Large intestine (tissue), 3 donors: ENCODE measurements around the gene PRKACA. TPM values are rescaled to one million over a fixed set of nuclear protein-coding genes. Genes with fewer than 3 reads are reported as not detected.

ENCODE experiments used
- DNase-seq, 2 donors: peaks; one replicate each; pipeline versions ENCODE4 v3.0.0 to v3.0.0-alpha.2; 2013
- H3K27ac ChIP-seq: one replicate; pipeline ENCODE4 v1.5.1; 2013; ENCODE audit warnings: low read length
- H3K27me3 ChIP-seq: 2 replicates; pipeline ENCODE4 v1.6.1; 2013; ENCODE audit warnings: low read length; ENCODE audit not compliant: control insufficient read depth, insufficient read depth
- H3K36me3 ChIP-seq: 2 replicates; pipeline ENCODE4 v1.6.1; 2013; ENCODE audit warnings: low read length; ENCODE audit not compliant: control insufficient read depth, insufficient read depth
- H3K4me1 ChIP-seq: one replicate; pipeline ENCODE4 v1.6.1; 2013; ENCODE audit warnings: low read length; ENCODE audit not compliant: control insufficient read depth, insufficient read depth
- H3K4me3 ChIP-seq: one replicate; pipeline ENCODE4 v1.5.1; 2013; ENCODE audit warnings: low read length
- H3K9me3 ChIP-seq: one replicate; pipeline ENCODE4 v1.6.1; 2013; ENCODE audit warnings: mild to moderate bottlenecking, low read depth, low read length, moderate library complexity; ENCODE audit not compliant: control insufficient read depth
- WGBS: methylation state at CpG from one replicate; pipeline ENCODE4 v1.1.5; 2013; ENCODE audit warnings: low lambda C conversion rate; ENCODE audit not compliant: insufficient coverage; 5-methylcytosine and 5-hydroxymethylcytosine counted together
- polyA plus RNA-seq: library from polyadenylated mRNA; unstranded; fragments of 120-200 nt; gene quantifications from one replicate; pipeline ENCODE4 v1.2.1, GENCODE V29; 2013

Gene PRKACA
- polyA plus RNA-seq, 1 donor: 66.7 TPM

DNA sequence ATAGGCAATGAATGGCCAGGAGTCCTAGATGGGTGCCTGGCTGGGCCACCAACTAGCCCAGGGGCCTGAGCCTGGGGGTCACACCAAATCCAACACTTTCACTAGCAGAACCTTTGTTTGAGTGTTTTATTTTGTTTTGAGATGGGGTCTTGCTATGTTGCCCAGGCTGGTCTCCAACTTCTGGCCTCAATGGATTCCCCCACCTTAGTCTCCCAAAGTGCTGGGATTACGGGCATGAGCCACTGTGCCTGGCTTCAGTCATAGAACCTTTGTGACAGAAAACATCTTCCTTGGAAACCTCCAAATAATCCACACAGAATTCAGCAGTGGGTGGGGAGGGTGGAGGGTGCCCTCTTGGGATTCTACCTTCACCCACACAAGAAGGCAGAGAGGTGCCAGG, 6.1 kb downstream of the PRKACA start:
- H3K4me3 ChIP-seq: no peak overlapping the region
- H3K36me3 ChIP-seq: peaks cover 15% of the 10 kb centered on the region
- no peak for DNase-seq
- H3K27ac ChIP-seq: no peak overlapping the region
- H3K9me3 ChIP-seq: no peaks in the 10 kb centered on the region
- no peaks in the 10 kb centered on the region for H3K27me3 ChIP-seq
- no CpG with 5 or more reads among the region's 1 CpG for WGBS
- H3K4me1 ChIP-seq: peaks cover 13% of the 10 kb centered on the region

DNA sequence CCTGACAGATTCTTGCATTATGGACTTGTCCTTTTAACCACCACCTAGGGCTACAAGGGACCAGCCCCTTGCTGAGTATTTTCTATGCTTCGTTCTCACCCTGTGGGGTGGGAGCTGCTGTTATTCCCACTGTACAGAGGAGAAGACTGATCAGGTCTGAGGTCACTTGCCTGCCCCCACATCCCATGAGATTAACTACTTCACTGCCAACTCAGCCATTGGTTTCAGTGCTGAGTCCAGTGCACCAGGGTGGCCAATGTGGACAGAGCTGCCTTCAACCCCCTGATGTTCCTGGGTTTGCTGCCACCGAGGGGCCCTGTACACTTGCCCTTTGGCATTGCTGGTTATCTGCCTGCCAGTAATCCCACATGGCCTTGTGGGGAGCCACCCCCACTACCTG, 6.9 kb downstream of the PRKACA start:
- Histone ChIP-seq H3K4me3 (no peak overlapping the region), H3K27me3 (no peaks in the 10 kb centered on the region), H3K36me3 (peaks cover 21% of the 10 kb centered on the region), H3K9me3 (no peaks in the 10 kb centered on the region), H3K4me1 (peaks cover 13% of the 10 kb centered on the region), H3K27ac (no peak overlapping the region)
- DNase-seq: no peak
- WGBS: no CpG with 5 or more reads among the region's 2 CpGs

DNA sequence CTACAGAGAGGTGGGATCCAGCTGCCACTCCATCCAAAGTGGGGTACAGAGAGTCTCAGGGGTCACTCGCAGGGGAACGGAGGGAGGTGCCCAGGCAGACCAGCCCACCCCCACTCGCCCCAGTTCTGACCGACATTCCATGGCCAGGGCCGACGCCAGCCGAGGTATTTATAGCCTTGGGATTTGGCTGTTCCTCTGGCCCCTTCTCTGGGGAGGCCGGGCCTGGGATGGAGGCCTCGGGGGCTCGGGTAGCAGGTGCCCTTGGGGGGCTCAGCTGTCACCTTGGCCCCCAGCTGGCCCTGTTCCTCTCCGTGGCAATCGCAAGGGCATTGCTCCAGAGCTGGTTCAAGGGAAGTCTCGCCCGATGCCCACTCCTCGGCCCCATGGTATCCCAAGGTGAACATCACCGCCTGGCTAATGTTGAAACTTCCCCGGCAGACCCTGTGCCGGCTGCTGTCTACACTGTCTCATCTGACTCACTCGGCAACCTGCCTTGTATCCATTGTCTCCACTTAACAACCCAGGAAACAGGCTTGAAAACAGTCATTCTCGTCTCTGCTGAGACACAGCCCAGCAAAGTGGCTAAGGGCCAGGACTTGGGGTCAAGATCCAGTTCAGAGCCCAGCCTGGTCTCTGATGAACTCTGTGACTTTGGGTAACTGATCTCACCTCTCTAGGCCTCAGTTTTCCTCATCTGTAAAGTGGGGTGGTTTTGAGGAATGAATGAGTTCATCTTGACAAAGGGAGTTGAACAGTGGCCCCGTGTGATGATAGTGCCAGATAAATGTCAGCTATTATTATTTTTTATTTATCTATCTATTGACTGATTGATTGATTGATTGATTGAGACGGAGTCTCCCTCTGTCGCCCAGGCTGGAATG, 9.7 kb downstream of the PRKACA start:
- no CpG with 5 or more reads among the region's 23 CpGs for WGBS
- no peak overlapping the region for H3K27ac ChIP-seq
- no peaks in the 10 kb centered on the region for H3K27me3 ChIP-seq
- H3K36me3 ChIP-seq: peaks cover 31% of the 10 kb centered on the region
- no peak for DNase-seq
- H3K4me3 ChIP-seq: no peak overlapping the region
- H3K9me3 ChIP-seq: no peaks in the 10 kb centered on the region
- peaks cover 7% of the 10 kb centered on the region for H3K4me1 ChIP-seq

DNA sequence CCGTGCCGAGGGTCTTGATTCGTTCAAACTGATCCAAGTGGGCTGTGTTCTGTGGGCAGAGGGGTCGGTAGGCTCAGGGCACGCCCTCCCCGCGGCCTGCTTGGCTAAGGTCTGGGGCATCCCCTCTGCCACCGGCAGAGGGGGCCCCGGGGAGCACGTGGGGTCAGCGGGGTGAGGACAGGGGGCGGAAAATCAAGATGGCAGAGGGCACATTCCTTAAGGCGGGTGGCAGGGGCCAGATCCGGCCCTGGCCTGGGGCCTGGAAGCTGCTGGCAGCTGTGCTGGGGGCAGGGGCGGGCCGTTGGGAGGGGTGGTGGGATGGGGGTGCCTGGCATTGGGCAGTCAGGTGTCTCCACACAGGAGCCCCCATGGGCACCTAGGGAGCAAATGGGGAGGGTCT, 10.7 kb downstream of the PRKACA start:
- no peaks in the 10 kb centered on the region for H3K27me3 ChIP-seq
- no peaks in the 10 kb centered on the region for H3K9me3 ChIP-seq
- DNase-seq: no peak
- H3K4me3 ChIP-seq: no peak overlapping the region
- no peaks in the 10 kb centered on the region for H3K4me1 ChIP-seq
- peaks cover 39% of the 10 kb centered on the region for H3K36me3 ChIP-seq
- no CpG with 5 or more reads among the region's 16 CpGs for WGBS
- no peak overlapping the region for H3K27ac ChIP-seq

DNA sequence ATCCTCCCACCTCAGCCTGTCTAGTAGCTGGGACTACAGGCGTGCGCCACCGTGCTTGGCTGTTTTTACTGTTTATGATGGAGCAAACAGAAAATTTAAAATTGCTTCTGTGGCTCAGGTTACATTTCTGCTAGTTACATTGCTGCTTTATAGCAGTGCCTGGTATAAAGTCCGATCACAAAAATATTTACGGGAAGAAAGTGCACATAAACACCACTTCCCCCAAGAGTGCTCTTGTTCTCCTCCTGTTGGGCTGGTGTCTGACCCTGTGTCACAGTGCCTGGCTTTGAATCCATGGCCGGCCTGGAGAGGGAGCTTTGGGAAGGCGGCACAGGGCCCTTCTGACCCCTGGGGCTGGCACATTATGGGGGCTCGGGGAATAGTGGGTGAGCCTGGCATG, 11.9 kb downstream of the PRKACA start:
- H3K9me3 ChIP-seq: no peaks in the 10 kb centered on the region
- no peak for DNase-seq
- peaks cover 46% of the 10 kb centered on the region for H3K36me3 ChIP-seq
- no peak overlapping the region for H3K27ac ChIP-seq
- no peaks in the 10 kb centered on the region for H3K4me1 ChIP-seq
- WGBS: no CpG with 5 or more reads among the region's 8 CpGs
- no peaks in the 10 kb centered on the region for H3K27me3 ChIP-seq
- no peak overlapping the region for H3K4me3 ChIP-seq

DNA sequence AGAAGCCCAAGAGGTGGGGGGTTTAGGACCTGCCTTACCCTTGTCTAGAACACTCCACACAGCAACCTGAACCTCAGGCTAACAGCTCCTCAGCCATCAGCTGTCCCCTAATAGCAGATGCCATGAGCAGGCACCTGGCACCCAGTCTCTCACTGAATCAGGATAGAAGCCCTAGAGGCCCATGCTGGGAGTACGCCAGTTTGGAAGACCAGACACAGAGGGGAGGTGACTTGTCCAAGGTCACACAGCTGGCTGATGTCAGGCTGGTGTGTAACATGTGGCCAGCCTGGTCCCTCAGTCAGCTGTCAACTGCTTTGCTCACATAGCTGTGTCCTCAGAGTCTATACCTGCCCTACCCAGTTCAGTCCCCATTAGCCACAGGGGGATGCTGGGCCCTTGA, 14.3 kb downstream of the PRKACA start:
- no CpG with 5 or more reads among the region's 1 CpG for WGBS
- Histone ChIP-seq H3K27me3 (no peaks in the 10 kb centered on the region), H3K36me3 (peaks cover 50% of the 10 kb centered on the region), H3K27ac (no peak overlapping the region), H3K9me3 (no peaks in the 10 kb centered on the region), H3K4me3 (no peak overlapping the region), H3K4me1 (no peaks in the 10 kb centered on the region)
- DNase-seq: no peak

DNA sequence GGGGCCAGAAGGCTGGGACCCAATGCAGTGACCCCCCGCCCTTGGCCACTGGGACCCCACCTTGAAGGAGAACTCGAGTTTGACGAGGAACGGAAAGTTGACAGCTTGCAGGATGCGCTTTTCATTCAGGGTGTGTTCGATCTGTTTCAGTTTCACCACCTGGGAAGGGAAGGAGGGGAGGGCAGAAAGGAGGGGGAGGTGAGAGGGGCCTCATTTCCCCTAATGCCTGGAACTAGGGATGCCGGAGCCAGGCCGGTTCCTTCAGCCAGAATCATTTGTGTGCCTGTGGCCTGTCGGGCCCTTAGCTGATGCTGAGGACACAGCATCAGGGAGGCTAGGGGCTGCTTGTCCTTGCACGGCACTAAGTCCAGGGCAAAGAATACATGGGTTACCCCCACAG, 14.8 kb downstream of the PRKACA start:
- H3K9me3 ChIP-seq: no peaks in the 10 kb centered on the region
- DNase-seq: no peak
- H3K27me3 ChIP-seq: no peaks in the 10 kb centered on the region
- no peak overlapping the region for H3K4me3 ChIP-seq
- WGBS: no CpG with 5 or more reads among the region's 10 CpGs
- H3K27ac ChIP-seq: no peak overlapping the region
- H3K4me1 ChIP-seq: no peaks in the 10 kb centered on the region
- peaks cover 52% of the 10 kb centered on the region for H3K36me3 ChIP-seq

DNA sequence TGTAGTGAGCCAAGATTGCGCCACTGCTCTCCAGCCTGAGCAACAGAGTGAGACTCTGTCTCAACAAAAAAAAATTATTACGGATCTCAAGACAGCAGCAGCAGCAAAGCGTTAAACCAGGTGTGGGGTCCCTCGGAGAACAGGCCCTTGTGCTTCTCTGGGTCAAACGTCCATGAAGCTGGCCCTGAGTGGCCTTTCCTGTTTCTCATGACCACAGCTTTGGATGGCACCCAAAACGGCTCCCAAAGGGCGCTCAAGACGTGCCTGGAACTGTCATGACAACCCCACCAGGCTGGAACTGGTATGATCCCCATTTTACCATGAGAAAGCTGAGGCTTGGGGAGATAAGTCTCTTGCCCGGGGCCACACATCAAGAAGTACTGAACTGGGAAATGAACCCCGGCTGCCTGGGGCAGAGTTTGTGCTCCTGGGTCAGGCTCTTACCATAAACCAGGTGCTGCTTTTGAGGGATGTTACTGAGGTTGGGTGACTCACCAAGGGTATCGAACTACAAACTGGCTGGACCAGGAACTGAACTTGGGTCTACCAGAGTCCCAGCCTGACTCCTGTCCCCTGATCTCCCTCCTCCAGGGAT, 15.4 kb downstream of the PRKACA start:
- Histone ChIP-seq H3K36me3 (peaks cover 52% of the 10 kb centered on the region), H3K4me3 (no peak overlapping the region), H3K4me1 (no peaks in the 10 kb centered on the region), H3K27me3 (no peaks in the 10 kb centered on the region), H3K9me3 (no peaks in the 10 kb centered on the region), H3K27ac (no peak overlapping the region)
- DNase-seq: no peak
- 100% methylated on average over 2 of the region's 11 CpGs for WGBS

DNA sequence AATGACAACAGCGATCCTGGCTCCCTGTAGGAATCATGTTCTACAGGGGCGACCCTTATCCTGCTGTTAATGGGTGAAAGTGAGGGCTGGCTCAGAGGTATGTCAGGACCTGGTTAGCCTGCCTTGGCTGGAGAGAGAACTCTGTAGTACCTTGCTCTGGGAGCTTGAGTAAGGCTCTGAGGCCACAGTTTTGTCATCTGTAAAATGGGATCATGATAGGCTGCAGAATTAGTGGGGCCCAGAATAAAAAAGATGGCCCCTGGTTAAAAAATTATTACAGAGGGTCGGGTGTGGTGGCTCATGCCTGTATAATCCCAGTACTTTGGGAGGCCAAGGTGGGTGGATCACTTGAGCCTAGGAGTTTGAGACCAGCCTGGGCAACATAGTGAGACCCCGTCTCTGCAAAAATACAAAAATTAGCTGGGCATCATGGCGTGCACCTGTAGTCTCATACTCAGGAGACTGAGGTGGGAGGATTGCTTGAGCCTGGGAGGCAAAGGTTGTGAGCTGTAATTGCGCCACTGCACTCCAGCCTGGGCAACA, 16.5 kb downstream of the PRKACA start:
- Histone ChIP-seq H3K4me1 (no peaks in the 10 kb centered on the region), H3K27ac (no peak overlapping the region)

DNA sequence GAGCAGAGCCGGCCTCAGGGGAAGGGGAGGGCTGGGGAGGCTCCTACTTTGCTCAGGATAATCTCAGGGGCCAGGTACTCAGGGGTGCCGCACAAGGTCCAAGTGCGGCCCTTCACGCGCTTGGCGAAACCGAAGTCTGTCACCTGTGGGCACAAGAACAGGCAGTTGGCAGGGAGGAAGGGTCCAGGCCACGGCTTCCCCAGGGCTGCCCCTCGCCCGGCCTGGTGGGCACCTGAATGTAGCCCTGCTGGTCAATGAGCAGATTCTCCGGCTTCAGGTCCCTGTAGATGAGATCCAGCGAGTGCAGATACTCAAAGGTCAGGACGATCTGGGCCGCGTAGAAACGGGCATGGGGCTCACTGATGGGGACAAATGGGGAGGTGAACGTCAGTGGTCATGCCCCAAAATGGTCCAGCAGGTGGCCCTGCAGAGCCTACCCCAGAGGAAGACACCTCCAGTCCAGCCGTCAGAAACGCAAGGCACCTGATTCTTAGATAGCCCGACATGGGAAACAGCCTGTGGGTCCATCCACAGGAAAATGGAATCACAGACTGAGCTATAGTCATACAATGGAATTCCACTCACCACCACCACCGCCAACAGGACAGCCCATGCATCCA, 19.9 kb downstream of the PRKACA start:
- no peak for DNase-seq

More for the DNA sequence above, 16.5 kb downstream of the PRKACA start:
- Histone ChIP-seq H3K27me3 (no peaks in the 10 kb centered on the region), H3K4me3 (no peak overlapping the region), H3K9me3 (no peaks in the 10 kb centered on the region), H3K36me3 (peaks cover 56% of the 10 kb centered on the region)
- WGBS: no CpG with 5 or more reads among the region's 6 CpGs
- no peak for DNase-seq

More for the DNA sequence above, 19.9 kb downstream of the PRKACA start:
- peaks cover 3% of the 10 kb centered on the region for H3K9me3 ChIP-seq
- H3K36me3 ChIP-seq: peaks cover 41% of the 10 kb centered on the region
- no peaks in the 10 kb centered on the region for H3K4me1 ChIP-seq
- H3K27me3 ChIP-seq: no peaks in the 10 kb centered on the region
- no CpG with 5 or more reads among the region's 21 CpGs for WGBS
- H3K4me3 ChIP-seq: no peak overlapping the region
- no peak overlapping the region for H3K27ac ChIP-seq
